H1 (cell line): ENCODE data around the gene LRWD1.

ENCODE experiments used
- CEBPB ChIP-seq: IDR thresholded peaks from 2 replicates; pipeline ENCODE4 v1.6.1; 2012; ENCODE audit warnings: low read depth, low read length
- CTBP2 ChIP-seq: IDR thresholded peaks from 2 replicates; pipeline ENCODE4 v1.7.0; 2011; ENCODE audit warnings: borderline replicate concordance, mild to moderate bottlenecking, moderate library complexity, mixed read lengths, low read length; ENCODE audit not compliant: insufficient read depth, insufficient read length
- EP300 ChIP-seq, 2 experiments: IDR thresholded peaks; 1 replicate in 1 of 2; 2 replicates in 1 of 2; pipeline ENCODE4 v1.6.1; 2011 to 2012; ENCODE audit warnings: low read depth in 2 of 2, low read length in 2 of 2, mild to moderate bottlenecking in 2 of 2, borderline replicate concordance in 1 of 2, inconsistent platforms in 1 of 2, moderate library complexity in 1 of 2
- EZH2 ChIP-seq: fragments of 200-600 bp; sonication (generic); IDR thresholded peaks from 2 replicates; pipeline ENCODE4 v1.7.1; 2012; ENCODE audit warnings: low read depth, mild to moderate bottlenecking, moderate library complexity, low read length, inconsistent platforms; ENCODE audit not compliant: severe bottlenecking
- FOSL1 ChIP-seq: IDR thresholded peaks from 2 replicates; pipeline ENCODE4 v1.6.1; 2011; ENCODE audit warnings: mild to moderate bottlenecking, low read depth, low read length, moderate library complexity; ENCODE audit not compliant: insufficient read depth
- JUND ChIP-seq: IDR thresholded peaks from 2 replicates; pipeline ENCODE4 v1.6.1; 2011; ENCODE audit warnings: mild to moderate bottlenecking, improper control_type of control experiment, low read length
- KDM1A ChIP-seq: fragments of 200-600, 300-600 bp; sonication (generic); IDR thresholded peaks from 2 replicates; pipeline ENCODE4 v1.7.1; 2016; ENCODE audit warnings: mild to moderate bottlenecking, low read length, borderline replicate concordance
- POLR2A ChIP-seq, 2 experiments: IDR thresholded peaks; 1 replicate in 1 of 2; 2 replicates in 1 of 2; pipeline ENCODE4 v1.6.1; 2011; ENCODE audit warnings: low read depth in 2 of 2, low read length in 2 of 2, mild to moderate bottlenecking in 2 of 2; ENCODE audit errors: control extremely low read depth in 1 of 2
- SIN3A ChIP-seq, 2 experiments: IDR thresholded peaks in 1 of 2; conservative IDR thresholded peaks in 1 of 2; 2 replicates each; pipeline ENCODE4 v1.6.1; 2011 to 2012; ENCODE audit warnings: low read length in 2 of 2, improper control_type of control experiment in 1 of 2, low read depth in 1 of 2, mild to moderate bottlenecking in 1 of 2
- TAF1 ChIP-seq: IDR thresholded peaks from 2 replicates; pipeline ENCODE4 v1.6.1; 2011; ENCODE audit warnings: mild to moderate bottlenecking, low read depth, low read length
- TAF7 ChIP-seq: optimal IDR thresholded peaks from 2 replicates; pipeline ENCODE3; 2011; ENCODE audit warnings: low read depth, mild to moderate bottlenecking, inconsistent platforms, low read length, moderate library complexity, borderline replicate concordance
- TCF12 ChIP-seq: IDR thresholded peaks from 2 replicates; pipeline ENCODE4 v1.6.1; 2011; ENCODE audit warnings: low read depth, mild to moderate bottlenecking, low read length
- TF ChIP-seq, protein P1 (sequence below), 3 experiments: IDR thresholded peaks; 1 replicate in 2 of 3; 2 replicates in 1 of 3; pipeline versions ENCODE4 v1.5.1 to v1.6.1; 2011; ENCODE audit warnings: low read length in 3 of 3, mild to moderate bottlenecking in 3 of 3, inconsistent platforms in 2 of 3, low read depth in 1 of 3, moderate library complexity in 1 of 3; ENCODE audit not compliant: insufficient read depth in 1 of 3; ENCODE audit errors: control extremely low read depth in 1 of 3
- TF ChIP-seq, protein P2 (sequence below): IDR thresholded peaks from 2 replicates; pipeline ENCODE4 v1.6.1; 2012; ENCODE audit warnings: inconsistent platforms

DNA sequence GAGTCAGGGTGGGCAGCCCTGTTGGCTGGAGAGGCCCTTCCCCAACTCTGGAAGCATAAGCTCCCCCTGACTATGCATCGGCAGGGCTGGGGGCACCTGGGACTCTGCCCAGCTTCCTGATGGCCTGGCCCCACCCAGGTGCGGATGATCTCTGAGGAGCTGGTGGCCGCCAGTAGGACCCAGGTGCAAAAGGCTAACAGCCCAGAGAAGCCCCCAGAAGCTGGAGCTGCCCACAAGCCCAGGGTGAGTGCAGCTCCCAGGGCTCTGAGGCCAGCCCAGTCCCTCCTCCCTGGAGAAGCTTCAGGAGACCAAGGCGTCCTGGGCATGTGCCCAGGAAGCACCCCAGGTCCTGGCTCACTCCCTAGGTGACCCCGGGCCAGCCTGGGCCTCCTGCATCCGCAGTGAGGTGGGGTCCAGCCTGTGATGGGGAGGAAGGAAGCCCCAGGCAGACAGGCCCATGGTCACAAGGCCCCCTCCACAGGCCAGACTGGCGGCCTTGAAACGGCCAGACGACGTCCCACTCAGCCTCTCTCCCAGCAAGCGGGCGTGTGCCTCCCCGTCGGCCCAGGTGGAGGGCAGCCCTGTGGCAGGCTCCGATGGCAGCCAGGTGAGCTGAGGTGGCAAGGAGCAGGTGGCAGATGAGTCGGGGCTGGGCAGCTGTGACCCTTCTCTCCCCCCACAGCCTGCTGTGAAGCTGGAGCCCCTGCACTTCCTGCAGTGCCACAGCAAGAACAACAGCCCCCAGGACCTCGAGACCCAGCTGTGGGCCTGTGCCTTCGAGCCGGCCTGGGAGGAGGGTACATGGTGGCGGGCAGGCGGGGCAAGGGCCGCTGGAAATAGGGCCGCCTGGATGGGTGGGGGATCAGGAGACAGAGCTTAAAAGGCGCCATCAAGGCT, 3.0 kb downstream of the LRWD1 start:
- TF ChIP-seq TAF7: no peak
- TF ChIP-seq TAF1: no peak
- no peak for TF ChIP-seq EZH2
- TF ChIP-seq, protein P1, sequence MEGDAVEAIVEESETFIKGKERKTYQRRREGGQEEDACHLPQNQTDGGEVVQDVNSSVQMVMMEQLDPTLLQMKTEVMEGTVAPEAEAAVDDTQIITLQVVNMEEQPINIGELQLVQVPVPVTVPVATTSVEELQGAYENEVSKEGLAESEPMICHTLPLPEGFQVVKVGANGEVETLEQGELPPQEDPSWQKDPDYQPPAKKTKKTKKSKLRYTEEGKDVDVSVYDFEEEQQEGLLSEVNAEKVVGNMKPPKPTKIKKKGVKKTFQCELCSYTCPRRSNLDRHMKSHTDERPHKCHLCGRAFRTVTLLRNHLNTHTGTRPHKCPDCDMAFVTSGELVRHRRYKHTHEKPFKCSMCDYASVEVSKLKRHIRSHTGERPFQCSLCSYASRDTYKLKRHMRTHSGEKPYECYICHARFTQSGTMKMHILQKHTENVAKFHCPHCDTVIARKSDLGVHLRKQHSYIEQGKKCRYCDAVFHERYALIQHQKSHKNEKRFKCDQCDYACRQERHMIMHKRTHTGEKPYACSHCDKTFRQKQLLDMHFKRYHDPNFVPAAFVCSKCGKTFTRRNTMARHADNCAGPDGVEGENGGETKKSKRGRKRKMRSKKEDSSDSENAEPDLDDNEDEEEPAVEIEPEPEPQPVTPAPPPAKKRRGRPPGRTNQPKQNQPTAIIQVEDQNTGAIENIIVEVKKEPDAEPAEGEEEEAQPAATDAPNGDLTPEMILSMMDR (IDR thresholded peaks at IDR 0.05; ENCODE audit: control extremely low read depth in 1 of 3, insufficient read depth in 1 of 3, low read depth in 1 of 3, low read length in 3 of 3): no peak
- no peak for TF ChIP-seq CTBP2
- no peak for TF ChIP-seq POLR2A (IDR thresholded peaks at IDR 0.05; ENCODE audit: control extremely low read depth in 1 of 2, low read depth in 2 of 2, low read length in 2 of 2)
- TF ChIP-seq CEBPB: no peak
- no peak for TF ChIP-seq TCF12
- TF ChIP-seq, protein P2, sequence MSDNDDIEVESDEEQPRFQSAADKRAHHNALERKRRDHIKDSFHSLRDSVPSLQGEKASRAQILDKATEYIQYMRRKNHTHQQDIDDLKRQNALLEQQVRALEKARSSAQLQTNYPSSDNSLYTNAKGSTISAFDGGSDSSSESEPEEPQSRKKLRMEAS: no peak
- TF ChIP-seq KDM1A: no peak
- TF ChIP-seq FOSL1: no peak
- no peak for TF ChIP-seq SIN3A (conservative IDR thresholded peaks at IDR 0.05 in 1 of 2, IDR thresholded peaks at IDR 0.05 in 1 of 2; ENCODE audit: low read depth in 1 of 2, low read length in 2 of 2)
- no peak for TF ChIP-seq EP300 (IDR thresholded peaks at IDR 0.05; ENCODE audit: borderline replicate concordance in 1 of 2, low read depth in 2 of 2, low read length in 2 of 2)
- TF ChIP-seq JUND: no peak
